IPS-NIHi11 (cell line): ENCODE data around the gene CSNK1D.

Experiments used
- DNase-seq: peaks from one replicate; pipeline ENCODE4 v3.0.0; 2012; ENCODE audit warnings: mixed read lengths, low spot score

CSNK1D gene

GRCh38 chr17:82252511-82253178 is 20.9 kb downstream of the CSNK1D start:
- DNase-seq: no peak

- no peak for DNase-seq
Observed at GRCh38 chr17:82250868-82251500, 22.5 kb downstream of the CSNK1D start.

GRCh38 chr17:82249896-82250581 is 23.5 kb downstream of the CSNK1D start:
- no peak for DNase-seq

GRCh38 chr17:82248815-82249674 is 24.5 kb downstream of the CSNK1D start:
- DNase-seq: no peak

DNA sequence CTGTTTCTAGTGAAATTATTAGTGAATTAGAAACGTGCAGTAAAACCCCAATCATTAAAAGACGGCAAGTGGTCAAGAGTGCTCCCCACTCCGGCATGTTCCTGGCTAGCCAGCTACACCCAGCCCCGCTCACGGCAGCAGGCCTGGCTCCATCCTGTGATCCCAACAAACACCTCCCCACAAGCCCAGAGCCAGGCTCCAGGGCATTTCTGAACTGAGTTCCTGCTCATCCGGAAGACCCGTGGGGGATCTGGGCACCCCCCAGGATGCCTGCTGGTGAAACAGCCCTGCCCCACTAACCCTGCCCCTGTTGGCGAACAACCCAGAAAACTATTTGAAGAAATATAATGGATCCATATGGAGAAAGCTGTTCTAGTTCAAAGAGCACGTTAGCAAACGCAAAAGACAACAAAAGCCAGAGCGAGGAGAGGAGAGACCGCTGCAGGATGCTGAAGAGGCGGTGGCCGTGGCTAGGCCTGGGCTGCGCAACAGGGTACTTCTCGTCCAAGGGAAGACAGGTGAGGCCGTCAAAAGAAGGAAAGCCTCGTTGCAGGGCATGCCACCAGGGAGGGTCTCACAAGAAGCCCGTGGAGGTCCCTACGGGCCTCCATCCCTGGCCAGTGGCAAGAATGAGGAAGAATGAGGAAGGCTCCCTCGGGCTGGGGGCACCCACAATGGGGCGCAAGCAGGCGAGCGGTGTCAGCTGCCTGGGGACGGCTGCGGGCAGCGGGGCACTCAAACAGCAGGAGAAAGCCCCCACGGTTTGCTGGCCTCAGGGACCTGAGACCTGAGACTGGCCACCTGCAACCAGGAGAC is 25.4 kb downstream of the CSNK1D start:
- DNase-seq: no peak

DNA sequence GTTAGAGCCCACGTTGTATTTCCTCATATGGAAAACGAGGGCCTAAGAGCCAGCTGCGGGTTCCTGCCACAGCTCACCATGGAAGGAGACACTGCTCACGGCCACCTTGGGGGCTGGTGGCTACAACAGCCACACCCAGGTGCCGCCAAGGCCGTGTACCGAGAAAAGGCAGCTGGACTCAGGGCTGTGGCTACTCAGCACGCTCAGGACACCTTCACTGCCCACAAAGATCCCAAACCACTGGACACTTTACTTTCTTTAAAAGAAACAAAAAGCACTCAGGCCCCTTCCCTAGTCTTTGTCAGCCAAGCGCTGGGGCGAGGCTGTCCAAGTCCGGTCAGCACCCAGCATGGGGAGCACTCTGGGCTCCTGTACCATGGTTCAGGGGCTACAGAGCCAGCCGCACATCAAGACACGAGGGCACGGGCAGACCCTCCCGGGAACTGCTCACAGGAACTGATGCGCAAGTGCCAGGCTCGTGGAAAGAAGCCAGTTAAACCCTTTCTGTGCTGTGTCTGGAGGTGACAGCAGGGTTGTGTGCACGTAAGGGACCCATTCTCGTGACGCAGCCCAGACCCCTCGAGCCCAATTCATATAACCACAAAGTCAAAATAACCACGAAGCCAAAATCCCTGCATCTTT is 26.2 kb downstream of the CSNK1D start:
- no peak for DNase-seq

GRCh38 chr17:82246365-82247181 is 26.9 kb downstream of the CSNK1D start:
- DNase-seq: no peak

DNA sequence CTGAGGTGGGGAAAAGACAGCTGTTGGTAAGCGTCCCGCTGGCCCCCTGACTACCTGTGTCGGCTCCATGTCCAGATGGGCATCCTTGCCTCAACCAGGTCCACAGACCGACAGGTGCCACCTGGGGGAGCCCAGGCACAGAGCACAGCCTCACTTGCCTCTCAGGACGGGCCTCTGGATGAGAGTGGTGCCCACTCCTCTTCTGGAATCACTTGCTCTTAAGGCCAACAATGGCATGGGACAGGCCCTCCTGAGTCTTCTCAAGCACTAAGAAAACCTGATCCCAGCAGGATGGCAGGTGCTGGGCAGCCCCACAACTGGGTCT is 27.5 kb downstream of the CSNK1D start:
- no peak for DNase-seq

- no peak for DNase-seq
Observed at GRCh38 chr17:82245134-82246039, 28.1 kb downstream of the CSNK1D start.

DNA sequence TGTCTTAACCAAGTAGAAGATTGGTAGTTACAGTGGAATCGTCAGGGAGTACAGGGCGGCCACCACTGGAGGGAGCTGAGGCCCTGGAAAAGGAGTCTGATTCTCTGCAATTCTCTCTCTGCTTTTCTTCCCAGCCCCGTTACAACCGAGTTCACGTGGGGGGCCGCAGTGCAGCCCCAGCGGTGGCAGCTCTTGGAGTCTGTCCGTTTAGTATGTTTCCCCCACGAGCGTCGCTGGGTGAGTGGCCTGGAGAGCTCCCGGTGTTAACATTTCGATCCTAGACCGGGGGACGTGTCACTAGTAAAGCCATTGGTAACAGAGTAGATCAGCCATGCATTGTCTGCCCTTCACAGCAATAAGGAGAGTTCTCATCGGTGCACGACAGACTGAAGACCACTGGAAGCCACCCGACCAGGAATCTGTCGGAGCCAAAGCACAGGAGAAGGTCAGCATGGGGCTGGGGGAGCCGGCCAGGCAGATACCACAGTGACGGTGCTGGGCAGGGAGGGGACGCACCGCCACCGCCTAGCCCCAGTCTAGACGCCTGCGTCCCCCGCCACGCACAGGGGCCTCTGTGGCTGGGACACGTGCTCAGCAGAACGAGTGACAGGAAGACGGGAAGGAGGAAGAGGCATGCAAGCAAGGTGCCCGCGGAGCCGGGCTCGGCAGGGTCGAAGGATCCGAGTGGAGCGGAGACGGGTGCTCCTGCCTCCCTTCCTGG is 28.9 kb downstream of the CSNK1D start:
- DNase-seq: no peak

DNA sequence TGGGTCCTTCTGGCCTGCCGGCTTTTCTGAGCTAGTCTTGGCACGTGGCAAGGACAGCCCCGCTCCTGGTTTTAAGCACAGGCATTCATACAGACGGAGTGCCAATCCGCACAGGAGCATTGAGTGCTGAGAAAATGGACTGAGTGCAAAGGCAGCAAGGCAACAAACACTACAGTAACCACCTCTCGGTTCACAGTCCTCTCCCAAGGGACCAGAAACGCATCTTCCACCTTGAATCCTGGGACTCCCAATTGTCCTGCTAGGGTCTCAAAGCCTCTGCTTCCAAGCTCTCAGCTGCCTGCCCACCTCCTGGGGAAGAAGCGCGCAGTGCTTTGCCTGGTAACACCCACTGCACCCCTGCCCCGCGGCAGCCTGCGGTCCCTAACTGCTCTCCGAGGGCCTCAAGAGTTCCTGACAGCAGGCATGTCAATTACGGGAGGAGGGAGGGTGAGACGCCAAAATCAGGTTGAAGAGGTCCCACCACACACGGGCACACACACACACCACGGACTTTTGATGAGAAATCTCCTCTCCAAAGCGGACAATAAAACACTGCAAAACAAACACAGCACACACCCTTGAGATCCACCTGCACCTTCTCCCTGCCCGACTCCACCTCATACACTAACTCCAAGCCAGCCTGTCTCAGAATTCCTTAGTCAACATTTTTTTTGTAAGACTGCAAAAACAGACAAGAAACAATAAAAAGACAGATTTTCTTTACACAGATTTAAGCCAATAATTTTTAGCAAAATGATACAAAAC is 29.7 kb downstream of the CSNK1D start:
- DNase-seq: no peak

- DNase-seq: no peak
Observed at GRCh38 chr17:82242977-82243647, 30.4 kb downstream of the CSNK1D start.

- DNase-seq: no peak
Observed at GRCh38 chr17:82242698-82242976, 30.9 kb downstream of the CSNK1D start.

- no peak for DNase-seq
Observed at GRCh38 chr17:82241926-82242697, 31.4 kb downstream of the CSNK1D start.

DNA sequence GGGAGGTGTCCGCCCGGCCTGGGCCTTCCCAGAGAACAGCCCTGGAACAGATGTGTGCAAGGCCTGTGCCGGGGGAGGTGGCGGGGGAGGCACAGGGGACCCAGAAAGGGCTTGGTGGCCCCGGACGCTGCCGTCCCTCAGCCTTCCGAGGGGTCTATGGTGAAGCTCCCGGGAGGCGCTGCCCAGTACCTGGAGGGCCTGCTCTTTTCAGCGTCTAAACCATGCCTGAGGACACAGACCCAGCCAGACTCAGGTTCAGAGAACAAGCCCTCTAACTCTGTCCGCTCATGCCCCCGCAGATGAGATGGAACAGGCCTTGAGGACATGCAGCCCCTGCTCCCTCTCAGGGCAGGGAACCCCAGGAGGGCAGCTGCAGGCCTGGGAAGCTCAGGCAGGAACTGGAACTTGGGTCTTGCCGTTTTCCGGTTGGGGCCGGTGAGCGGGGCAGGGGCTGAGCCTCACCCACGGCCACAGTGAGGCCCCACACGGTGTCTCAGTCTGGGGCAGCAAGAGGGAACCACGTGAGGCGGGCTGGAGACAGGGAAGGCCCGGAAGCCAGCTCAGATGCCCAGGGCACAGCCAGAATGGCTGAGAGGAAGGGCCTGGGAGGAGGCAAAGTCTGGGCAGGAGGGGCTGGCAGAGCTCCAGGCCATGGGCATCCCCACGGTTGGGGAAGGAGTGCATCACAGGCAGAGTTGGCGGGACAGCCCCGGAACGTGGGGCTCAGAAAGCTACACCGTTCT is 32.1 kb downstream of the CSNK1D start:
- DNase-seq: no peak
